SHP77 (cell line): ENCODE data around the gene RTN4RL2.

Experiments used
- DNase-seq, 2 experiments: peaks; one replicate each; lab custom pipeline; 2025; lab: John Stamatoyannopoulos, UW

RTN4RL2 gene

DNA sequence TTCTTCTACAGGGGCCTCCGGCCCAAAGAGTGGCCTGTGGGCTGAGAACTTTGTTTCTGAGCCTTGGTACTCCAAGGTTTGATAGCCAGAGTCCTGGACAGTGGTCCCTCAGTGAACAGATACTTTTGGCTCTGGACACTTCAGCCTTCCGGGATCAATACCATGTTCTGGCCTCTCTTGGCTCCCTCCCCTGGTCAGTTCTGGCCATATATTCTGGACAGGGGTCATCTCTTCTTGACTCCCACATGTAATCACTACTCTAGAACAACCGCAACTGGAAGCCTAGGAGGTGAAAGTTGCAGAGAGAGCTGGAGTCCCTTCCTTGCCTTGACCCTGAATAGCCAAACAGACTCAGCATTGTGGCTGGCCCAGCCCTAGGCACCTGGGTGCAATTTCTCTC, 2.3 kb downstream of the RTN4RL2 start:
- no peak for DNase-seq

DNA sequence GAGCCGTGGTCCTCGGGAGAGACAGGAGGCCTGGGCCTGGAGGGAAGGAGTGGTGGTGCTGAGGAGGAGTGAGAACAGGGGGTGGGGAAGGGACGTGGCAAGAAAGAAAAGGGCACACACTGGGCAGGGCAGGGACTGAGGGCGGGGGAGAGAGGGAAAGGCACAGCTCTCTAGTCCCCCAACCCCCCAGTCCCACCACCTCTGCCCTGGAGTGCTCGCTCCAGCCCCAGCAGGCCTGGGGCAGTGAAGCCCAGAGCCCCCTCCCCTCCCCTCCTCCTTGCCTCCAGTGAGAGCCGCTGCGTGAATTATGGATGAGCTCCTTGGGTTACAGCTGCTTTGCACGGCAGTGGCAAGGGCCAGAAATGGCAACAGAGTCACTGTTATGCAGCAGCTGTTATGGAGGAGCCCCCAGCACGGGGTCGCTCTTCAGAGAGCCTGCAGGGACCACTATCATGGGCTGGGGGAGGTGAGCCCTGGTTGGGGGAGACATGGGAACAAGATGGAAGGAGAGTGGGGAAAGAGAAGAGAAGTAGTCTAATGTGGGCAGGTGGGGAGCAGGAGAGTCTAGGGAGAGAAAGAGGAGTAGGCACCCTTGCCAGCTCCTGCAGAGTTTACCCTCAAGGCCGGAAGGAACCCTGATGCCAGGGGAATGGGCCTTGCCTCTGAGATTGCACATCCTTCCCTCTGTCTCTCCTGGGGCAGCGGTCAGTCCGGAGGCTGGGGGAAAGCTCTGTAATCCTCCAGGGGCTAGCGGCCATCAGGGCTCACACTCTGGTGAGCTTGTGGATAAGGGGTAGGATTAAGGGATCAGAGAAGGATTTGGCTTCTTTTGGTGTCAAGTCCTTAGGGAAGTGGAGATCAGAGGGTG, 3.6 kb downstream of the RTN4RL2 start:
- DNase-seq, result no peak

DNA sequence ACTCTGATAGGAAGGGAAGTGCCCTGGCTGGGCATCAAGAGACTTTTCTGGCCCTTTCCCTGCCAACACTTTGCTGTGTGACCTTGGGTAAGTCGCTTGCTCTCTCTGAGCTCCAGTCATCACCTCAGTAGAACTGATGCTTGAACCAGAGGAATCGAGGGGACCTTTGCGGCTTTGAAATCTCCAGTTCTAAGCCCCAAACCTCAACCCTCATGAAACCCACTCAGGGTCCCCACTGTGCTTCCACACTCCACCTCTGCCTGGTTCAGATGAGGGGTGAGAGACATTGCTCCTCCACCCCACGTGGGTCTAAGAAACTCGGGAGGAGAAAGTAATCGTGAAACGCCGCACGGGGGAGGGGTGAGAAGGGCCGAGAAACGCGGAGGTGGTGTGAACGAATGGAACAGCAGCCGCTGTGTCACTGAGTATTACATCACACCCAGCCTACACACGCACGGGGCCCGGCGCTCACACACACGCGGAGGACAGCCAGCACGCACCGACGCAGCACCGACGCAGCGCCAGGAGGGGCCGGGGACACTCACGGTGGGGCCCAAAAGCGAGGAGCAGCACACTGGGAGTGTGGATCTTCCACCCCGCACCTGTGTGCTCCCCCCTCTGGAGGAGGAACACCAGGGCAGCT, 4.3 kb downstream of the RTN4RL2 start:
- DNase-seq, result no peak

GRCh38 chr11:57466680-57467079, 6.4 kb downstream of the RTN4RL2 start:
- DNase-seq, result no peak

GRCh38 chr11:57467508-57468157, 7.3 kb downstream of the RTN4RL2 start:
- no peak for DNase-seq

- no peak for DNase-seq
Measured at GRCh38 chr11:57468276-57468675, 7.9 kb downstream of the RTN4RL2 start.

- no peak for DNase-seq
Measured at GRCh38 chr11:57469268-57469667, 8.9 kb downstream of the RTN4RL2 start.

GRCh38 chr11:57471496-57471895, 11.2 kb downstream of the RTN4RL2 start:
- DNase-seq, result no peak

DNA sequence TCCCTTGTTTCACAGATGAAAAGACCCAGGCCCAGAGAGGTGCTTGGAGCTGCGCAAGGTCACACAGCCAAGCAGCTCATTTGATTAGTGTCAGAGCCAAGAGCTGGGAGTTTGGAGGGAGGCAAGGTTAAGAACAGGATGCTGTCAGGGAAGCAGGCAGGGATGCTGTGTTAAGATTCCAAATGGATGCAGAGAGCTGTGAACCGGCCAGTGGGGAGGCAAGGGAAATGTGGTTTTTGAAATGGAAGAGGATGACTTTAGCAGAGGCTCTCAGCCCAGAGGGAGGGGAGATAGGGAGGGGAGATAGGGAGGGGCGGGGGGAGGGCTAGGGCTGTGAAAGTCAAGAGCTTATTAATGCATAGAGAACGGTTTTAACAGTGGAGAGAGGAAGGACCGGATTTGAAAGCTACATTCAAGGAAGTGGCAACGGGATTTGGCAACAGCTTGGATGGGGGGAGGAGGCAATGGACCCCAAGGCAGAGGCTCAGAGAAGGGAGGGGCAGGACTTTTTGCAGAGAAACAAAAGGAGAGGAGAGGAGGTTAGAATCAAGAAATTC, 13.0 kb downstream of the RTN4RL2 start:
- no peak for DNase-seq

GRCh38 chr11:57474017-57474802, 13.9 kb downstream of the RTN4RL2 start:
- no peak for DNase-seq

- no peak for DNase-seq
Measured at GRCh38 chr11:57474803-57475115, 14.4 kb downstream of the RTN4RL2 start.

GRCh38 chr11:57475191-57475590, 14.9 kb downstream of the RTN4RL2 start:
- no peak for DNase-seq

- no peak for DNase-seq
Measured at GRCh38 chr11:57475671-57476046, 15.3 kb downstream of the RTN4RL2 start.

GRCh38 chr11:57476047-57476756, 15.9 kb downstream of the RTN4RL2 start:
- no peak for DNase-seq

GRCh38 chr11:57476757-57477506, 16.6 kb downstream of the RTN4RL2 start:
- no peak for DNase-seq

DNA sequence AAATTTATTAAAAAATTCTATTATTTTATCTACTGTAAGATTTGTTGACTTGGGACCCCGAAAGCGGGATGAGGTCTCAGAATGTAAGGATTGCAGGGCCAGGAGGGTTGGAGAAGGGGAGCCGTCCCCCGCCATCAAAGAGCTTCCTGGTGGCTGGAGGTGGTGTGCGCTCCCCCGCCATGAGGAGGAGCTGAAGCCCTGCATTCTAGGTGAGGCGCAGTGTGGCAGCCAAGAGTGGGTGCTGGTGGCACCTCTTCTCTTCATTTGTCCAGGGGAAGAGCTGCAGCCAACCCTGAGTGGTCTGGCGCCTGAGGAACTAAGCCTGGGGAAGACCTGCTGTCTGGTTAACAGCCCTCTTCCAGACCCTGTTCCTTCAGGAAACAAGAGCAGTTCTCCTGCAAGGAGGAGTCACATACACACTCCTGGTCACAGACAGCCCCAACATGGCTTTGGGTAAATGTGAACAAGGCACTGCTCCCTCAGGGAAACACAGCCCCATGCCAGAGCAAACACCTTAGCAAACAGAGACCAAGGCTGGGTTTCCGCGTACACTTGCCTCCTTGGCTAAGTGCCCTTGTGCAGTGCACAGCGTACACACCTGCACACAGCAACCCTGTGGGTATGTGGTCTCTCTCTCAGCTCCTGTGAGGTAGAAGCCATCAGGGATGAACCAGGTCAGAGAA, 17.3 kb downstream of the RTN4RL2 start:
- DNase-seq, result no peak

DNA sequence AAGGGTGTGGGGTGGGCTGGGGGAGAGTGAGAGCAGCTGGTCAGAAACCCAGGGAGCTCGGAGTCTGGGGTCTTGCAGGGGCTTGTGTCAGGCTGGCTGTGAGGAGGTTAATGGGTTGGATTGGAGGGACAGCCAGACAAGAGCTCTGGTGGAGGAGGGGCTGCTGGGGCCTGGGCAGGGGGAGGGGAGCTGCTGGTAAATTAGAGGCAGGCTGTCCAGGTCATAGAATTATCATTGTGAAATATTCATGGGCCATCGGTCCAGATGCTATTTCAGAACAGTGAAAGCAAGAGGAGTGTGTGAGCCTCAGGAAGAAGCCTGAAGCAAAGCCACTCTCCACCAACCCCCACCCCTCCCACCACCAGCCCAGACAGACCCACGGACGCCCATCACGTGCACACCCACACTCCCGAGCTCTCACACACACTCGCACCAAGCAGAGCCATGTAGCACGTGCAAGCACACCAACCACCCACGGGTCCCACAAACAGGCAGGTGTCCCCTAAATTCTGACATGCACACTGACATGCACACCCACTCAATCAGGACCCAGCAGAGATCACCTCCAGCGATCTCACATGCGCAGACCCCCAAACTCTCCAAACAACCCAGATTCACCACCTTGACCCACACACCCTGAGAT, 18.8 kb downstream of the RTN4RL2 start:
- DNase-seq, result no peak

DNA sequence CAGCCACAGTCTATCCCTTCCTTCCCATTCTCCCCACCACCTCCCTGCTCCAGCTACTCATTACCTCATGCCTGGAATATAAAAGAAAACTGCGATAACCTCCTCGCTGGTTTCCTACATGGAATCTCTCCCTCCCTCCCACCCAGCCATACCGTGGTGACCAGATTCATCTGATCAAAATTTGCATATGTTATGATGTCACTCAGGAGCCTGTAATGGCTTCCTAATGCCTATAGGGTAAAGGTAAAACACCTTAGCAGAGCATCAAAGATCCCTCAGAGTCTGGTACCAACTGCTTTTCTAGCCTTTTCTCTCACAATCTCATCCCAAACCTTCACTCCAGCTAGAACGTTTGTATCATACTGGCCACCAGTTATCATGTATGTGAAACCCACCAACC, 19.6 kb downstream of the RTN4RL2 start:
- no peak for DNase-seq

DNA sequence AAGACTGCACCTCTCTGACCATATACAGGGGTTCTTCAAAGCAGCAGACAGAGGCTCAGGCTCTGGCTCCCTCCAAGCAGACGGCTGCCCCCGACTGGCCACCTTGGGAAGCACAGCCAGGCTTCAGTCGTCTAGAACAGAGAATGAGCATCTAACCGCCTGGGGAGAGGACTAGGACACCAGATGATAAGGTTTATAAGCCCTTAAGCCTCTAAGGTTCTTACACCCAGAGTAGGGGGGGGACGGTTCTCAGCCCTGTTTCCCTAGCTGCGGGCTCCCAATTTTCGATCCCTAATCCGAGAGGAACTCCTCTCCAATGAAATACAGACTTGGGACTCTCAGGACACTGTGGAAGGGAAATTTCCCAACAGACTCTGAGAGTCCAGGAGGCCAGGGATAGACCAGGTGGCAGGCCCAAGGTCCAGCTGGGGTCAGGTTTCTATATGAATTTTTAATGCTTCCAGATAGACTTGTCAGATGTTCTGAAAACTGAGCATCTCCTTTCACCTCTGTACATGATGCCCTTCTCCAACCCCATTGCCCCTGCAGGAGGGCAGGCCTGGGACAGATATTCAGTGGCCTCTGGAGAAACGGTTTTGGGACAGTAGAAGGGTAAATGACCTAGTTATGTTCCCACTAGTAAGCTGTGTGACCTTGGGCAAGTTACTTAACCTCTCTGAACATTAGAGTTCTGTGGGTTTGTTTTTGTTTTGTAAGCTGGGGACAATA, 20.2 kb downstream of the RTN4RL2 start:
- peak in 1 of 2 experiments; percentile 7 for DNase-seq
